Thyroid gland (tissue), 4 donors: Measurements from ENCODE around the gene YPEL1. TPM values are rescaled to one million over a fixed set of nuclear protein-coding genes. Genes with fewer than 3 reads are reported as not detected.
"Not testable (repeated sequence)": the region's sequence is repeated elsewhere in the genome, so short reads cannot be mapped to it uniquely, and the experiment has no call there.

ENCODE experiments used
- DNase-seq, 2 donors: peaks; one replicate each; pipeline ENCODE4 v3.0.0-alpha.2; 2019
- H3K27ac ChIP-seq, 3 donors: fragments of 200-600 bp; sonication (generic); 1 replicate in 2 of 3; 2 replicates in 1 of 3; pipeline ENCODE4 v1.5.1; 2016 to 2019; ENCODE audit warnings: mild to moderate bottlenecking in 1 of 3, moderate library complexity in 1 of 3
- H3K27me3 ChIP-seq: fragments of 200-600 bp; sonication (generic); one replicate; pipeline ENCODE4 v1.5.1; 2019
- H3K36me3 ChIP-seq, 2 donors: fragments of 200-600 bp; sonication (generic); one replicate each; pipeline ENCODE4 v1.5.1; 2016 to 2019
- H3K4me1 ChIP-seq, 2 donors: fragments of 200-600 bp; sonication (generic); one replicate each; pipeline ENCODE4 v1.5.1; 2017 to 2019
- H3K4me3 ChIP-seq, 3 donors: fragments of 200-600 bp; sonication (generic); replicated peaks in 1 of 3; 1 replicate in 2 of 3; 2 replicates in 1 of 3; pipeline ENCODE4 v1.5.1; 2016; ENCODE audit warnings: mild to moderate bottlenecking in 1 of 3
- H3K9me3 ChIP-seq: fragments of 200-600 bp; sonication (generic); one replicate; pipeline ENCODE4 v1.5.1; 2017
- CTCF ChIP-seq, 6 experiments: fragments of 200-600 bp in 3 of 6; fragments of 450-650 bp in 3 of 6; sonication (generic) in 3 of 6; IDR thresholded peaks; one replicate each; pipeline ENCODE4 v1.5.1; 2016 to 2019; ENCODE audit warnings: antibody characterized with exemption in 6 of 6, mild to moderate bottlenecking in 2 of 6, inconsistent platforms in 1 of 6, moderate library complexity in 1 of 6
- POLR2A ChIP-seq, 2 donors: fragments of 450-650 bp; IDR thresholded peaks; one replicate each; pipeline ENCODE4 v1.6.1; 2017; ENCODE audit warnings: antibody characterized with exemption in 2 of 2, mild to moderate bottlenecking in 2 of 2, moderate library complexity in 1 of 2
- WGBS, 2 donors: methylation state at CpG; one replicate each; pipeline ENCODE4 v1.1.5; 2017; 5-methylcytosine and 5-hydroxymethylcytosine counted together
- intact Hi-C: fragments of 100-400 bp; cut with DNase I; formaldehyde crosslinking; loops from one replicate; pipeline ENCODE4 v1.15.1; 2023
- total RNA-seq, 4 donors: library from RNA; depleted of rRNA; stranded (reverse); fragments of >200 nt; gene quantifications; one replicate each; pipeline ENCODE4 v1.2.3, GENCODE V29; 2016

Gene YPEL1
- total RNA-seq, 4 donors from 2014 or later, result 4.1 to 6.7 (median 5.4) TPM

DNA sequence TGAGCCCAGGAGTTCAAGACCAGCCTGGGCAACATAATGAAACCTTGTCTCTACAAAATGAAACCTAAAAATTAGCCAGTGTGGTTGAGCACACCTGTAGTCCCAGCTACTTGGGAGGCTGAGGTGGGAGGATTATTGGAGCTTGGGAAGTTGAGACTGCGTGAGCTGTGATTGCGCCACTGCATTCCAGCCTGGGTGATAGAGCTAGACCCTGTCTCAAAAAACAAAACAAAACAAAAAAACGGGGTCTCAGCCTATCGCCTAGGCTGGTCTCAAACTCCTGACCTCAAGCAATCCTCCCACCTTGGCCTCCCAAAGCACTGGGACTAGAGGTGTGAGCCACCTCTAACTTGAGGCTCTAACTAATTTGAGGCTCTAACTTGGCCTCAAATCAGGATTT, 56.2 kb downstream of the YPEL1 start:
- WGBS, 2 donors, result 81 to 99% methylated on average over 4 of the region's 4 CpGs
- no peaks in the 10 kb centered on the region for H3K27me3 ChIP-seq
- no peaks in the 10 kb centered on the region for H3K9me3 ChIP-seq
- H3K36me3 ChIP-seq, result peaks cover 14 to 31% of the 10 kb centered on the region in 2 donors
- no peak overlapping the region for H3K4me3 ChIP-seq
- no peak for TF ChIP-seq CTCF (IDR thresholded peaks at IDR 0.05)
- no peak for TF ChIP-seq POLR2A (IDR thresholded peaks at IDR 0.05)
- no peak for DNase-seq
- H3K4me1 ChIP-seq, result peaks cover 0 to 19% of the 10 kb centered on the region in 2 donors
- no peak overlapping the region for H3K27ac ChIP-seq
- intact Hi-C loops, result no loop called here

GRCh38 chr22:21678842-21679241, 56.8 kb downstream of the YPEL1 start:
- DNase-seq, H3K27me3 ChIP-seq, H3K4me3 ChIP-seq, H3K9me3 ChIP-seq, H3K27ac ChIP-seq, intact Hi-C loops: not testable (repeated sequence)
- Histone ChIP-seq H3K36me3 (peaks cover 18 to 32% of the 10 kb centered on the region in 2 donors), H3K4me1 (peaks cover 0 to 19% of the 10 kb centered on the region in 2 donors)
- 98 to 99% methylated on average over 12 of the region's 12 CpGs for WGBS, 2 donors

GRCh38 chr22:21677606-21678443, 57.8 kb downstream of the YPEL1 start:
- intact Hi-C loops, result no loop called here
- H3K4me3 ChIP-seq, result no peak overlapping the region
- no peaks in the 10 kb centered on the region for H3K27me3 ChIP-seq
- no peaks in the 10 kb centered on the region for H3K9me3 ChIP-seq
- peaks cover 0 to 16% of the 10 kb centered on the region in 2 donors for H3K4me1 ChIP-seq
- TF ChIP-seq POLR2A (IDR thresholded peaks at IDR 0.05) (no peak), CTCF (IDR thresholded peaks at IDR 0.05) (no peak)
- H3K27ac ChIP-seq, result no peak overlapping the region
- WGBS, 2 donors, result 75 to 92% methylated on average over 14 to 15 of the region's 15 CpGs
- DNase-seq, result no peak
- peaks cover 29 to 35% of the 10 kb centered on the region in 2 donors for H3K36me3 ChIP-seq

DNA sequence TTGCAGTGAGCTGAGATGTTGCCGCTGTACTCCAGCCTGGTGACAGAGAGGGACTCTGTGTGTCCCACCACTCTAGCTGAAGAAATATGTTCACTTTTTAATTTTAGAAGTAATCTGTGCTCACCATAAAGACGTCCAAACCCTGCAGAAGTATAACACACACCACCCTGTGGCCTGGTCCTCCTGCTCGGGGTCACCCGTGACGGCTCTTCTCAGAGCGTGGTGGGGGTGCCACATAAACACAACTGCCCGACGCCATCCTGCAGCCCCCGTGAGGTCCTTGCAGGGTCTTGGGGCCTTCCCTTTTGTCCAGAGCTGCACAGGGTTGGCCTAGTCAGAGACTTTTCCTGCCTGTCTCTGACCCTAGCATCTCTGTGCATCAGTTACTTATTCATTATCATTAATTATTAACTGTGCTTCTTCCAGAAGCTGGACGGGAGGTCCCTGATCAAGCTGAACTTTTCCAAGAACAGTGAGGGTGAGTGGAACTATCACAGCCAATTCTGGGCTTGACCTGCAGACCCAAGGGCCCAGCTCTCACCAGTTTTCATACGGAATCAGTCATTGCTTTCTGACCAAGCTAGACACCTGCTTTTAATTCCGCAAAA, 60.9 kb downstream of the YPEL1 start:
- no peak for DNase-seq
- Histone ChIP-seq H3K4me3 (no peak overlapping the region), H3K27ac (no peak overlapping the region), H3K27me3 (no peaks in the 10 kb centered on the region), H3K4me1 (peaks cover 1 to 2% of the 10 kb centered on the region in 2 donors), H3K36me3 (peaks cover 51 to 53% of the 10 kb centered on the region in 2 donors), H3K9me3 (no peaks in the 10 kb centered on the region)
- intact Hi-C loops, result no loop called here
- no peak for TF ChIP-seq POLR2A (IDR thresholded peaks at IDR 0.05)
- 94 to 96% methylated on average over 12 of the region's 12 CpGs for WGBS, 2 donors

GRCh38 chr22:21673534-21674321, 61.9 kb downstream of the YPEL1 start:
- WGBS, 2 donors, result 93 to 96% methylated on average over 12 of the region's 12 CpGs
- TF ChIP-seq POLR2A (IDR thresholded peaks at IDR 0.05) (no peak), CTCF (IDR thresholded peaks at IDR 0.05) (no peak)
- Histone ChIP-seq H3K27me3 (no peaks in the 10 kb centered on the region), H3K4me1 (peaks cover 8% of the 10 kb centered on the region in 2 donors), H3K27ac (no peak overlapping the region), H3K9me3 (no peaks in the 10 kb centered on the region), H3K4me3 (no peak overlapping the region), H3K36me3 (peaks cover 51 to 53% of the 10 kb centered on the region in 2 donors)
- intact Hi-C loops, result no loop called here
- DNase-seq, result no peak
